Fibroblast of the aortic adventitia (primary cell): ENCODE data around the gene RBBP7. TPM values are rescaled to one million over a fixed set of nuclear protein-coding genes. Genes with fewer than 3 reads are reported as not detected.

Experiments used
- DNase-seq: peaks from one replicate; pipeline ENCODE4 v3.0.0-alpha.2; 2010; ENCODE audit warnings: low read depth
- H3K4me3 ChIP-seq: 2 replicates; pipeline ENCODE4 v1.5.1; 2011; ENCODE audit warnings: low read depth, mild to moderate bottlenecking, control low read depth, low read length, moderate library complexity
- total RNA-seq: library from RNA; depleted of rRNA; stranded (reverse); fragments of >200 nt; gene quantifications from 2 replicates; pipeline ENCODE4 v1.2.3, GENCODE V29; 2012; ENCODE audit warnings: low replicate concordance
- TF ChIP-seq, protein P1 (sequence below): IDR thresholded peaks from 2 replicates; pipeline ENCODE4 v1.5.1; 2011; ENCODE audit warnings: mild to moderate bottlenecking, low read length, control low read depth, inconsistent platforms; ENCODE audit not compliant: insufficient read depth

Gene RBBP7
- total RNA-seq, 1 donor: 120 TPM

DNA sequence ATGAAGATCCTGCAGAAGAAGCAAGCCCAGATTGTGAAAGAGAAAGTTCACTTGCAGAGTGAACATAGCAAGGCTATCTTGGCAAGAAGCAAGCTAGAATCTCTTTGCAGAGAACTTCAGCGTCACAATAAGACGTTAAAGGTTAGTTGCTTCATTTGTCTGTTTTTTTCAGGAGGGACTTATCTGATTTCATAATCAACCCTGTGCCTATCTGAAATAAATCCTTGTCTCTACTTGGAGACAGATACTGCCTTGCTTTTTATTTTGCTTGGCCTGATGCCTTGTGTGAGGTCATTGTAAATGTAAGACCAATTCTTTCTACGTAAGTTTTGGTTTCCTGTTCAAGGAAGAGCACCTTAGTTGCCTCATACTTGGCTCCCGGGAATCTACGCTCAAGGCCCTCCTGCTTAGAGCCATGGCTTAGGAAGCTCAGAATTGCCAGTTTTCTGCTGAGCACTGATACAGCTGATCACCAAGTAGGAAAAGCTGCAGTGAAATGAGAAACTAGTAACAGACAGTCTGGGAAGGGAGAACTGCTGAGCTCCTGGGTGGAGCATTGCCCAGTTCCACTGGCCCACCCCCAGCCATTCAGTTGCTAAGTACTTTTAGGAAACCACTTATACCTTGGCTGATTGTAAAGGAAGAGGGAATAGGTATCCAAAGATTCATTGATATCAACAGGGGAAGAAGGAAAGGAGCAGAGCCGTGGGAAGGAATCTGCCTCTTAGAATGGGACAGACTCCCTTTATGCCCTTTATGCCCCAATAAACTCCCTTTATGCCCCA lies 41.8 kb downstream of the RBBP7 start:
- peak; percentile 96 for DNase-seq
- no peak overlapping the region for H3K4me3 ChIP-seq
- TF ChIP-seq, protein P1, sequence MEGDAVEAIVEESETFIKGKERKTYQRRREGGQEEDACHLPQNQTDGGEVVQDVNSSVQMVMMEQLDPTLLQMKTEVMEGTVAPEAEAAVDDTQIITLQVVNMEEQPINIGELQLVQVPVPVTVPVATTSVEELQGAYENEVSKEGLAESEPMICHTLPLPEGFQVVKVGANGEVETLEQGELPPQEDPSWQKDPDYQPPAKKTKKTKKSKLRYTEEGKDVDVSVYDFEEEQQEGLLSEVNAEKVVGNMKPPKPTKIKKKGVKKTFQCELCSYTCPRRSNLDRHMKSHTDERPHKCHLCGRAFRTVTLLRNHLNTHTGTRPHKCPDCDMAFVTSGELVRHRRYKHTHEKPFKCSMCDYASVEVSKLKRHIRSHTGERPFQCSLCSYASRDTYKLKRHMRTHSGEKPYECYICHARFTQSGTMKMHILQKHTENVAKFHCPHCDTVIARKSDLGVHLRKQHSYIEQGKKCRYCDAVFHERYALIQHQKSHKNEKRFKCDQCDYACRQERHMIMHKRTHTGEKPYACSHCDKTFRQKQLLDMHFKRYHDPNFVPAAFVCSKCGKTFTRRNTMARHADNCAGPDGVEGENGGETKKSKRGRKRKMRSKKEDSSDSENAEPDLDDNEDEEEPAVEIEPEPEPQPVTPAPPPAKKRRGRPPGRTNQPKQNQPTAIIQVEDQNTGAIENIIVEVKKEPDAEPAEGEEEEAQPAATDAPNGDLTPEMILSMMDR: no peak

DNA sequence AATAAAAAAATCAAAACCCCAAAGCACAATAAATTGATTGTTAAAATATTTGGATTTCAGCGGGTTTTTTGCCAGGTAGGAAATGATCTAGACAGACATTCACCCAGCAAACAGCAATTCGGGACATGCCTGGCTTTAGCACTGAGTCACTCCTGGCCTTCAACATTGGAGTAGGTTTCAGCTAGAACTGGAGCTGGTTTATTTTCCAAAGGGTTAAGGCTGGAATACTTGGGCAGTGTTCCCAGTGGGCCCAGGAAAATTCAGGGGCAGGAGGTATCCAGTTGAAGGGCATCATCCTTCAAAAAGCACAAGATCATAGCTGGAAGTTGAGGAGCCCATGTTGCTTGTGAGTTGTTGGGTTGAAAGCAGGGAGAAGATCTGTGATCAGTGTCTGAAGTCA lies 42.9 kb downstream of the RBBP7 start:
- TF ChIP-seq, protein P1: no peak
- no peak overlapping the region for H3K4me3 ChIP-seq
- DNase-seq: peak; percentile 56

DNA sequence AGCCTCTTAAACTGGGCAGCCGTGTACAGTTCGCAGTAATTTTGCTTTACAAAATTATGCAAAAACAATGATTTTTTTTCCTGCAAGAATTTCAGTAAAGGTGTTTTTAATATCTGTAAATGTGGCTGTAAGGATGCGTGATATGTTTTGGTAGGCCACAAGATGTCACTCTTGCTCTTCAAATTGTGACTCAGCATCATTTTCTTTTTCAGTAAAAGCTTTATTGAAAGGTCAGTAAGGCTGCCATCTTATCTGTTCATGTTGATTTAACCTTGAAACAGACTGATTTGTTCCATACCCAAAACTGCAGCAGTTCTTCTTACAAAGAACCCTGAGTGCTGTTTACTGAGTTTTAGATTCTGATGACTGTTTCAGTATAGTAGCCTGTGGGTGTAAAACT lies 44.0 kb downstream of the RBBP7 start:
- no peak overlapping the region for H3K4me3 ChIP-seq
- peak; percentile 77 for DNase-seq
- TF ChIP-seq, protein P1: peak; percentile 57

DNA sequence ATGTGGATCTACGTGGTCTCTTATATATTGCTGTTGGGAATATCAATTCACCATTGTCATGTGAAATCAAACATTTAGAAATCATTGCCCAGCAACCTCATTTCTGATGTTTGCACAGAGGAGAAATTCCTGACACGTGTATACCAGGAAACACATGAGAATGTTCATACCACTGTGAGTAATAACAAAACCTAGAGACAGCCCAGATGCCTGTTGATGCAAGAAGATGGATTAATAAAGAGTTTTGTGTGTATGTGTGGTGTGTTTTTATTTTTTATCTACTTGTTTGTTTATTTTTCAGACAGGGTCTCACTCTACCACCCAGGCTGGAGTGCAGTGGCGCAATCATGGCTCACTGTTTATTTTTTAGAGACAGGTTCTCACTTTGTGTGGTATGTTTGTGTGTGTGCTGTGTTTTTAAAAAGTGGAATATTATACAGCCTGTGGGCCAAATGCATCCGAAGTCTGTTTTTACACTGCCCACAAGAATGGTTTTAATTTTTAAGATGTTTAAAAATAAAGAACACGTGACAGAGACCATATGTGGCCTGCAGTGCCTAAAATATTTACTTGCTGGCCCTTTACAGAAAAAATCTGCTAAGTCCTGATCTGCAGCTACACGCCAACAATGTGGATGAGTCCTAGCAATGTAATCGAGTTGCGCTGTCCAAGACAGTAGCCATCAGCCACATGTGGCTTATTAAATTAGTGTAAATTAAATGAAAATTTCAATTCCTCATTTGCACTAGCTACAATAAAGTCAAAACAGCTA lies 44.7 kb downstream of the RBBP7 start:
- no peak overlapping the region for H3K4me3 ChIP-seq
- peak; percentile 49 for DNase-seq
- TF ChIP-seq, protein P1: no peak

DNA sequence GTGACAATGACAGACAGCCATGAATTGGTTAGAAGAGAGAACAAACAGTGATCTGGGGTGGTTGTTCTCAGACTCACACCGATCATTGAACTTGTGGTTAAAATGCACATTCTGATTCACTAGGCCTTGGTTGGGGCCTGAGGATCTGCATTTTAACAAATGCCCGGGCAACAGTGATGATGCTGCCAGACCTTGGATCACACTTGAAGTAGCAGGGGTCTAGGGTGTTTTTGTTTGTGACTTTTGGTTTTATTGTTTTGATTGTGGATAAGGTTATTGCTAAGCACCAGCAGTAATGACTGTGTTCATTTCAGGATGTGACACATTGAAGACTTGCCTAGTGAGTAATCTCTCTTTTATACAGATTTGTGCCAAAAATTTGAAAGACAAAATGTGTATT lies 47.4 kb downstream of the RBBP7 start:
- peak; percentile 79 for DNase-seq
- H3K4me3 ChIP-seq: no peak overlapping the region
- TF ChIP-seq, protein P1: no peak

DNA sequence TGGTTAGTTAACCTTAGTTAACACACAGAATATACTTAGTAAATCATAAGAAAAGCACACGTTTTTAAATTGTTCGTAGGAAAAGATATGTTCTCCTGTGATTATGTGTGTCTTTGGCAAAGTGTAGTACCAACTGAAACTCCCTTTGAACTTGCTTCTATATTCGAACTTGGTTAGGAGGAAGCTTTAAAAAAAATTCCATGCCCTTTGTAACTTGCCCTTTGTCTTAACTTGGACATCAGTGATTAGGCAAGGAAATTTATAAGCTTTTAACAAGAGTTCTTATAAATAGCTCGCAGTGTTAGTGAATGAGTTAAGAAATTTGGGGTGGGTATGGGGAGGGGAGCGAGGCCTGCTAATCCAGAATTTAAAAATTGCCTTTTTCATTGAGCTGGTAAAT lies 50.5 kb downstream of the RBBP7 start:
- TF ChIP-seq, protein P1: no peak
- DNase-seq: no peak
- no peak overlapping the region for H3K4me3 ChIP-seq
